GM12891 (cell line): ENCODE data around the gene UFD1.

Experiments used
- PAX5 ChIP-seq: IDR thresholded peaks from 2 replicates; pipeline ENCODE4 v1.6.1; 2011; ENCODE audit warnings: low read length, moderate library complexity, mild to moderate bottlenecking; ENCODE audit not compliant: insufficient read depth, severe bottlenecking
- POLR2A ChIP-seq: IDR thresholded peaks from 2 replicates; pipeline ENCODE4 v1.6.1; 2011; ENCODE audit warnings: low read depth, low read length, control low read depth
- POLR2AphosphoS5 ChIP-seq: IDR thresholded peaks from 2 replicates; pipeline ENCODE4 v1.6.1; 2011; ENCODE audit warnings: low read depth, low read length, control low read depth
- POU2F2 ChIP-seq: IDR thresholded peaks from 2 replicates; pipeline ENCODE4 v1.6.1; 2011; ENCODE audit warnings: low read depth, mild to moderate bottlenecking, control low read depth, low read length, moderate library complexity
- SPI1 ChIP-seq: IDR thresholded peaks from 2 replicates; pipeline ENCODE4 v1.6.1; 2011; ENCODE audit warnings: low read depth, low read length, control low read depth
- TAF1 ChIP-seq: IDR thresholded peaks from 2 replicates; pipeline ENCODE4 v1.6.1; 2011; ENCODE audit warnings: low read depth, low read length, control low read depth

GRCh38 chr22:19457828-19458428 is 21.1 kb downstream of the UFD1 start:
- no peak for TF ChIP-seq POLR2A
- no peak for TF ChIP-seq POLR2AphosphoS5
- TF ChIP-seq TAF1 = no peak
- TF ChIP-seq SPI1 = no peak
- TF ChIP-seq PAX5 = no peak
- TF ChIP-seq POU2F2 = no peak
